AG04450 (cell line): Measurements from ENCODE around the gene LTF. TPM values are rescaled to one million over a fixed set of nuclear protein-coding genes. Genes with fewer than 3 reads are reported as not detected.

Experiments
- CTCF ChIA-PET: fragments of 300-600, 350-600 bp; formaldehyde crosslinking; extraction: SDS; loops from one replicate; lab custom pipeline; 2022; ENCODE audit warnings: antibody characterized with exemption, inconsistent platforms; lab: Charles Lee
- POLR2A ChIA-PET: fragments of 350-600 bp; formaldehyde crosslinking; extraction: SDS; loops from one replicate; lab custom pipeline; 2021; ENCODE audit warnings: antibody characterized with exemption, inconsistent platforms; lab: Yijun Ruan, JAX
- DNase-seq: peaks from one replicate; pipeline ENCODE4 v3.0.0-alpha.2; 2011; ENCODE audit warnings: low read depth, low spot score
- H3K27ac ChIP-seq: one replicate; pipeline ENCODE4 v1.5.1; 2012; ENCODE audit warnings: low read depth, low read length, control low read depth
- H3K27me3 ChIP-seq: one replicate; pipeline ENCODE4 v1.6.0; 2012; ENCODE audit warnings: low read length; ENCODE audit not compliant: control insufficient read depth, insufficient read depth
- H3K4me3 ChIP-seq: 2 replicates; pipeline ENCODE4 v1.5.1; 2011; ENCODE audit warnings: mild to moderate bottlenecking, low read depth, low read length, control low read depth
- H3K9me3 ChIP-seq: 2 replicates; pipeline ENCODE4 v1.5.1; 2012; ENCODE audit warnings: low read length; ENCODE audit not compliant: control insufficient read depth, insufficient read depth
- polyA plus RNA-seq: library from polyadenylated mRNA; depleted of rRNA; stranded (reverse); fragments of >200 nt; gene quantifications from 2 replicates; pipeline ENCODE4 v1.2.3, GENCODE V29; 2011
- TF ChIP-seq, protein P1 (sequence below): IDR thresholded peaks from 2 replicates; pipeline ENCODE4 v1.5.1; 2011; ENCODE audit warnings: low read depth, low read length, control low read depth, inconsistent platforms

LTF gene
- polyA plus RNA-seq, 1 experiment: not detected

DNA sequence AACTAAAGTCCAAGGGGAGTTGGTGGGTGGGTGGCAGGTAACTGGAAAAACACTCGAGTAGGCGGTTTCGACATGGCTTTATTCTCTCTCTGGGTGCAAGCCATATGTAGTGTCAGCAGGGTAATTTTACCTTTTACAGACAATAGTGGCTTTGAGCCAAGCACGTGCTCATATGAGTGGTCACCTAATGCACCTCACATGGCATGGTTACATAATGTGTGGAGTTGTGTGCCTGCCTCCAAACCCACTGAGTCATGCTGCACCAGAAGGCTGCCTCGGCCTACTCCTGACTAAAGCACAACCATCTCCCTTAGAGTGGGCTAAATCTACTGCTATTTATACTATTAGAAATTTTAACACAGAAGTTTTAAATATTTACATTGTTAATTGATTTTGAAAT, 41.1 kb downstream of the LTF start:
- CTCF ChIA-PET: no interaction called here
- POLR2A ChIA-PET: no interaction called here
- TF ChIP-seq, protein P1, sequence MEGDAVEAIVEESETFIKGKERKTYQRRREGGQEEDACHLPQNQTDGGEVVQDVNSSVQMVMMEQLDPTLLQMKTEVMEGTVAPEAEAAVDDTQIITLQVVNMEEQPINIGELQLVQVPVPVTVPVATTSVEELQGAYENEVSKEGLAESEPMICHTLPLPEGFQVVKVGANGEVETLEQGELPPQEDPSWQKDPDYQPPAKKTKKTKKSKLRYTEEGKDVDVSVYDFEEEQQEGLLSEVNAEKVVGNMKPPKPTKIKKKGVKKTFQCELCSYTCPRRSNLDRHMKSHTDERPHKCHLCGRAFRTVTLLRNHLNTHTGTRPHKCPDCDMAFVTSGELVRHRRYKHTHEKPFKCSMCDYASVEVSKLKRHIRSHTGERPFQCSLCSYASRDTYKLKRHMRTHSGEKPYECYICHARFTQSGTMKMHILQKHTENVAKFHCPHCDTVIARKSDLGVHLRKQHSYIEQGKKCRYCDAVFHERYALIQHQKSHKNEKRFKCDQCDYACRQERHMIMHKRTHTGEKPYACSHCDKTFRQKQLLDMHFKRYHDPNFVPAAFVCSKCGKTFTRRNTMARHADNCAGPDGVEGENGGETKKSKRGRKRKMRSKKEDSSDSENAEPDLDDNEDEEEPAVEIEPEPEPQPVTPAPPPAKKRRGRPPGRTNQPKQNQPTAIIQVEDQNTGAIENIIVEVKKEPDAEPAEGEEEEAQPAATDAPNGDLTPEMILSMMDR: no peak
- no peaks in the 10 kb centered on the region for H3K9me3 ChIP-seq
- no peak overlapping the region for H3K27ac ChIP-seq
- no peak for DNase-seq
- peaks cover 7% of the 10 kb centered on the region for H3K27me3 ChIP-seq
- no peak overlapping the region for H3K4me3 ChIP-seq

DNA sequence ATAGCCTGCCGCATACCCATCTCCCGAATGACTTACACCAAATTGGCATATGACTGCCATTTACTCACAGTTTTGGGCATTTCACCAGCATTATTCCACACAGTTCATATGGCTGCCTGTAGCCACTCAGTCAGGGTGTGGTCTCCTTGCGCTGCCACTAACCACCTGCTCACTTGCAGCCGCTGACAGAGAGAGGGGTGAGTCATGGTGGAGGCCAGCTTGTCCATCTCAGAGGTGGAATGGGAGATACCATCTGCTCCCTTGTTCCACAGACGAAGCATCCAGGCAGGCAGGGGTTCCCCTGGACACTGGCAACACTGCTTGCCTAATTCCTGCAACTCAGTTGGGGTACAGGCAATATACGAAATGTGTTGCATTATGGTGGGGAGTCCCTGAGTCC, 42.1 kb downstream of the LTF start:
- DNase-seq: no peak
- TF ChIP-seq, protein P1: no peak
- no peak overlapping the region for H3K4me3 ChIP-seq
- no peaks in the 10 kb centered on the region for H3K9me3 ChIP-seq
- CTCF ChIA-PET: no interaction called here
- peaks cover 2% of the 10 kb centered on the region for H3K27me3 ChIP-seq
- POLR2A ChIA-PET: no interaction called here
- no peak overlapping the region for H3K27ac ChIP-seq

DNA sequence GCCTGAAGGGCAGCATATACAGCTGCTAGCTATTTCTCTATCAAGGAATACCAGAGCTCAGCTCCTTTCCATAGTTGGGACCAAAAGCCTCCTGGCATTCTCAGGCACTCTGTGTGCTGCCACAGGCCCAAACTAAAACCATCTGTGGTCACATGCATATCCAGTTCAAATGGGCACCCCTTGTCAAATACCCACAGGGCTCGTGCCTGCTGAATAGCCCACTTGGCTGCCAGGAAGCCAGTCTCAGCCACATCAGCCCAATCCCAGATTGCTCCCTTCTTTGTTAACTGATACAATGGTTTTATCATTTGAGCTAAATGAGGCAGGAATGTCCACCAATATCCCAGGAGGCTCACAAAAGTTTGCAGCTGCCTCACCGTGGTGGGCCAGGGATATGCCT, 43.8 kb downstream of the LTF start:
- peaks cover 5% of the 10 kb centered on the region for H3K27me3 ChIP-seq
- ChIA-PET CTCF (no interaction called here), POLR2A (no interaction called here)
- TF ChIP-seq, protein P1: no peak
- H3K9me3 ChIP-seq: no peaks in the 10 kb centered on the region
- no peak for DNase-seq
- no peak overlapping the region for H3K4me3 ChIP-seq
- H3K27ac ChIP-seq: no peak overlapping the region

DNA sequence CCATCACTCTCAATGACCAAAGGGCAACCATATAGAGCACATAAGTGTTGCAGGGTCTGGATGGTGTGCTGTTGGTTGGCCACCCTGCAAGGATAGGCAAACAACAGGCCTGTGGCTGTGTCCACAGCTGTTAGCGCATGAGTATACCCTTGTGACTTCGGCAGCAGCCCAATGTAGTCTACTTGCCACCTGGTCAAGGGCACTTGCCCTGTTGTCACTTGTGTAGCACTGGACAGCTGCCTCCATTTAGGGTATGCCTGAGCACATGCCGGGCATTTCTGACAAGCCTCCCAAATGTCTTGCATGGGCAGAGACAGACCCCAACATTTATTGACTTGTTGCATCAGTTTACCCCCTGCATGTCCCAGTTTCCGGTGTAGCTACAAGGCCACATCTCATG, 44.9 kb downstream of the LTF start:
- ChIA-PET POLR2A (no interaction called here), CTCF (no interaction called here)
- Histone ChIP-seq H3K27ac (no peak overlapping the region), H3K27me3 (peaks cover 5% of the 10 kb centered on the region), H3K4me3 (no peak overlapping the region), H3K9me3 (no peaks in the 10 kb centered on the region)
- TF ChIP-seq, protein P1: no peak
- DNase-seq: no peak

DNA sequence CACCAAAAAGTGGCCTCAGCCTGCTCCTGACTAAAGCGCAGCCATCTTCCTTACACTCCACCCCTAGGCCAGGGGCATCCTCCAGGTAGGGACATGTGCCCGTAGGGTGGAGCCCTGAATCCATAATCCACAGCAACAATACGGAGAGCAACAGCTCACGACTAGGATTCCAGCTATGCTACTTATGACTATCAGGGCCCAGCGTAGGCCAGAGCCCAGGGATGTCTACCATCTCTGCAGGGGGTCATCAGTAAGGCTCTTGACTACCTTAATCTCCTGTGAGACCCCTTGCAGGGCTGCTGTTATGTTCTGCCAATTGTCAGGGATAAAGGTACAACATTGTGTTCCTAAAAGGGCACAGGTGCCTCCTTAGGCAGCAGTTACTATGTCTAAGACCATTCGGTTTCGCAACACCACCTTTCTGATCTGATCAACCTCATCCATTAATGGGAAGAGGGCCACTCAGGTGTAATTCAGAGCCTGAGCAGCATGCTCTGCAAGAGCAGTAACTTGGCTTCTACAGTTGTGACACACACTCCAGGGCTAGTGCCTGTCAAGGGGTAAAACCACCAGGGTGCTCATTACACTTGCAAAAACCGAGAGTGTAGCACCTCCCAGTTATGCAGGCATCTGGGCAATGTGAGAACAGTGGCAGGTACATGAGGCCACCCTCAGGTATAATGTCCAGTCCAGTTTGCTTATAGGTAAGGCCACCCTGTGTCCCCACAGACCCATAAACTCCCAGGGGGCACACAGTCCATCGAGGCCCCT, 46.7 kb downstream of the LTF start:
- no peak for DNase-seq
- TF ChIP-seq, protein P1: no peak
- peaks cover 8% of the 10 kb centered on the region for H3K27me3 ChIP-seq
- ChIA-PET CTCF (no interaction called here), POLR2A (interaction anchor here (0.5 kb wide), 1 partner anchor 697 kb away, joined by 7 read pairs; no protein-coding TSS in a partner anchor)
- H3K27ac ChIP-seq: no peak overlapping the region
- no peak overlapping the region for H3K4me3 ChIP-seq
- no peaks in the 10 kb centered on the region for H3K9me3 ChIP-seq
